ENCODE results near the gene UBFD1. TPM values are rescaled to one million over a fixed set of nuclear protein-coding genes. Genes with fewer than 3 reads are reported as not detected.
A peak's percentile ranks its signal among the peaks of the same experiment; 100 is the strongest.
"Not testable (repeated sequence)": the region's sequence is repeated elsewhere in the genome, so short reads cannot be mapped to it uniquely, and the experiment has no call there.

Gene UBFD1
- polyA plus RNA-seq, 2 of the 4 experiments (the other 2 are of a cell fraction): 60.0 to 78.0 TPM

- TF ChIP-seq JUNB (IDR thresholded peaks at IDR 0.05) (no peak), HES2 (IDR thresholded peaks at IDR 0.05) (no peak), MYC (IDR thresholded peaks at IDR 0.05; ENCODE audit: borderline replicate concordance, low read length) (no peak; the same call in 1 of the 2 replicates), ZNF302 (CRISPR knock-in tag; IDR thresholded peaks at IDR 0.05) (no peak), HOXB13 (CRISPR knock-in tag; IDR thresholded peaks at IDR 0.05; ENCODE audit: low read depth) (no peak; the same call in 1 of the 2 replicates), NPAS2 (CRISPR knock-in tag; IDR thresholded peaks at IDR 0.05; ENCODE audit: borderline replicate concordance) (peak; percentile 86), JUN (IDR thresholded peaks at IDR 0.05) (peak; percentile 57 to 78; a peak in 4 of 5 replicates), HEYL (CRISPR knock-in tag; IDR thresholded peaks at IDR 0.05) (no peak), HDAC2 (IDR thresholded peaks at IDR 0.05) (no peak), FOSB (CRISPR knock-in tag; IDR thresholded peaks at IDR 0.05) (peak; percentile 50; the same call in 1 of the 2 replicates), PBX3 (IDR thresholded peaks at IDR 0.05) (0 out of 2 replicates have a peak, but pooled peaks have one; percentile 15), ZC3H11A (IDR thresholded peaks at IDR 0.05) (no peak), POLR2A (IDR thresholded peaks at IDR 0.05; ENCODE audit: low read length) (peak; percentile 81), CBX2 (IDR thresholded peaks at IDR 0.05; ENCODE audit: borderline replicate concordance, low read depth) (no peak), SMC3 (IDR thresholded peaks at IDR 0.05) (no peak), NFE2L2 (conservative IDR thresholded peaks at IDR 0.05; ENCODE audit: low read length) (no peak), TFCP2L1 (CRISPR knock-in tag; IDR thresholded peaks at IDR 0.05) (no peak), TP53 (CRISPR knock-in tag; IDR thresholded peaks at IDR 0.05) (peak; percentile 74; the same call in 1 of the 2 replicates), PHF8 (IDR thresholded peaks at IDR 0.05; ENCODE audit: borderline replicate concordance, low read depth) (peak; percentile 62; the same call in 1 of the 2 replicates), CBX8 (IDR thresholded peaks at IDR 0.05) (no peak), REST (IDR thresholded peaks at IDR 0.05) (no peak), BCL3 (IDR thresholded peaks at IDR 0.05) (peak; percentile 84), MAZ (IDR thresholded peaks at IDR 0.05; ENCODE audit: borderline replicate concordance, low read depth, low read length) (no peak)
Observed at GRCh38 chr16:23510164-23510914, 47.2 kb upstream of the UBFD1 start, which contains the start of gene GGA2 (continued).

GRCh38 chr16:23510915-23511270 is 46.6 kb upstream of the UBFD1 start:
- Histone ChIP-seq H3K4me2 (peak overlapping the region; percentile 97), H3K4me3 (peak overlapping the region; percentile 80; the same call in 2 of the 3 replicates), H3K4me1 (peaks cover 10% of the 10 kb centered on the region), H3K27ac (peak overlapping the region; percentile 81 to 96)
- CTCF ChIA-PET: interaction anchor here (1.1 kb wide), 2 partner anchors 46 to 75 kb away, joined by 3 read pairs; partner anchors contain the start of genes EARS2 and UBFD1
- POLR2A ChIA-PET; H3K9me3 ChIP-seq; DNase-seq (ENCODE audit: low read depth in 1 of 2, low spot score in 1 of 2); FAIRE-seq: not testable (repeated sequence)
- peak in 1 of 2 experiments; percentile 48; a peak in 2 of 6 replicates for ATAC-seq
- 77% methylated on average over 10 of the region's 10 CpGs for WGBS (ENCODE audit: missing lambda C conversion rate)

All from A549 (cell line).